ELF-1 (cell line): ENCODE measurements around the gene IQGAP1.
"Not testable (repeated sequence)": the region's sequence is repeated elsewhere in the genome, so short reads cannot be mapped to it uniquely, and the experiment has no call there.

ENCODE experiments used
- DNase-seq: peaks from one replicate; pipeline ENCODE4 v3.0.0-alpha.2; 2016; ENCODE audit warnings: low read depth, low spot score

The IQGAP1 gene

DNA sequence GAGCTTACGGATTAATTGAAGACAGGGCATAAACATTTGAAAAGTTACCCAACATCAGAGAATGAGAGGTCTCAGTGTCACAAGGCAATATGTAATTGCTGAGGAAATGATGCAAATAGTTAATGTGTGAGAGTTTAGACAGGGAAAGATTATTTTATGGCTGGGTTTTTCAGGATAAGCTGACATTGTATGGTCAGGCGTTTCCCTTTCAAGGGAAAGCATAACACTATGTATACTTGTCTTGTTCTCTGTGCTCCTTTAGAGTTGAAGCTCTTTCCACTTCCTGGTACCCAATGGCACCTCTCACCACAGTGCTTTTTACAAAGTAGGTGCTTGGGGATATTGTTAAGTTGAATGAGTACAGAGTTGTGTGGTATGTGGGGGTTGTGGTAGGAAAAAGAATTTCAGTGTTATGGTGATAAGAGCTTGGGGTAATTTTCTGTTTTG, 19.9 kb downstream of the IQGAP1 start:
- DNase-seq, result no peak

DNA sequence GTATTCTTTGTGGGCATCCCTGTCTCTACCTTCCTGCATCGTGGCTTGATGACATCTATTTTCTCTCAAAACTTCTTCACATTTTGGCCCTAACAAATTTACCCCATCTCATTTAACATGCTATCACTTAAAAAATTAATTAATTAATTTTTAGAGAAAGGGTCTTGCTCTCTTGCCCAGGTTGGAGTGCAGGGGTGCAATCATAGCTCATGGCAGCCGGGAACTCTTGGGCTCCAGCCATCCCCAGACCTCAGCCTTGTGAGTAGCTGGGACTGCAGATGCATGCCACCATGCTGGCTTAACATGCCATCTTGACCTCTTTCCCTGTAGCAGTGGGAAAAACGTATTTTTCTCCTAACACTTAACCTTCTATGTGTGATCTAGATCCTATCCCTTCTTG, 20.6 kb downstream of the IQGAP1 start:
- no peak for DNase-seq

DNA sequence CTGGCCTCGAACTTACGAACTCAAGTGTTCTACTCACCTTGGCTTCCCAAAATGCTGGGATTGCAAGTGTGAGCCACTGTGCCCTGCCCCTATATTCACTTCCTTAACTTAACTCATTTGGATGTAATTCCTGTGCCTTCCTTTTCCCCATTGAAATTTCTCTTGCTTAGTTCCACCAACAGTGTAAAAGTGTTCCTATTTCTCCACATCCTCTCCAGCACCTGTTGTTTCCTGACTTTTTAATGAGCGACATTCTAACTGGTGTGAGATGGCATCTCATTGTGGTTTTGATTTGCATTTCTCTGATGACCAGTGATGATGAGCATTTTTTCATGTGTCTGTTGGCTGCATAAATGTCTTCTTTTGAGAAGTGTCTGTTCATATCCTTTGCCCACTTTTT, 21.5 kb downstream of the IQGAP1 start:
- DNase-seq, result not testable (repeated sequence)

DNA sequence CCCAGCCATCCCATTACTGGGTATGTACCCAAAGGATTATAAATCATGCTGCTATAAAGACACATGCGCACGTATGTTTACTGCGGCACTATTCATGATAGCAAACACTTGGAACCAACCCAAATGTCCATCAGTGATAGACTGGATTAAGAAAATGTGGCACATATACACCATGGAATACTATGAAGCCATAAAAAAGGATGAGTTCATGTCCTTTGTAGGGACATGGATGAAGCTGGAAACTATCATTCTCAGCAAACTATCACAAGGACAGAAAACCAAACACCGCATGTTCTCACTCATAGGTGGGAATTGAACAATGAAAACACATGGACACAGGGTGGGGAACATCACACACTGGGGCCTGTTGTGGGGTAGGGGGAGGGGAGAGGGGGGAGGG, 22.3 kb downstream of the IQGAP1 start:
- not testable (repeated sequence) for DNase-seq

DNA sequence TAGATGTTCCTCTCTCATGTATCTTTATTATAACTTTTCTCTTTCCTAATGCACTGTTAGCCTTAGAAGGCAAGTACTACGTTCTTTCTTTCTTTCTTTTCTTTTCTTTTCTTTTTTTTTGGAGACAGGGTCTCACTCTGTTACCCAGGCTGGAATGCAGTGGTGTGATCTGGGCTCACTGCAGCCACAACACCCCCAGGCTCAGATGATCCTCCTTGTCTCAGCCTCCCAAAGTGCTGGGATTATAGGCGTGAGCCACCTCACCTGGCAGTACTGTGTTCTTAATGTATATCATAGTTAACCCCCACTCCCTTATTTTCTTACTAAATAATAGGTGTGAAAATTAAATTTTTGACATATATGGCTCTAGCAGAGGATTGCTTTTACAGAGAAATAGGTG, 23.1 kb downstream of the IQGAP1 start:
- DNase-seq, result peak; percentile 69

DNA sequence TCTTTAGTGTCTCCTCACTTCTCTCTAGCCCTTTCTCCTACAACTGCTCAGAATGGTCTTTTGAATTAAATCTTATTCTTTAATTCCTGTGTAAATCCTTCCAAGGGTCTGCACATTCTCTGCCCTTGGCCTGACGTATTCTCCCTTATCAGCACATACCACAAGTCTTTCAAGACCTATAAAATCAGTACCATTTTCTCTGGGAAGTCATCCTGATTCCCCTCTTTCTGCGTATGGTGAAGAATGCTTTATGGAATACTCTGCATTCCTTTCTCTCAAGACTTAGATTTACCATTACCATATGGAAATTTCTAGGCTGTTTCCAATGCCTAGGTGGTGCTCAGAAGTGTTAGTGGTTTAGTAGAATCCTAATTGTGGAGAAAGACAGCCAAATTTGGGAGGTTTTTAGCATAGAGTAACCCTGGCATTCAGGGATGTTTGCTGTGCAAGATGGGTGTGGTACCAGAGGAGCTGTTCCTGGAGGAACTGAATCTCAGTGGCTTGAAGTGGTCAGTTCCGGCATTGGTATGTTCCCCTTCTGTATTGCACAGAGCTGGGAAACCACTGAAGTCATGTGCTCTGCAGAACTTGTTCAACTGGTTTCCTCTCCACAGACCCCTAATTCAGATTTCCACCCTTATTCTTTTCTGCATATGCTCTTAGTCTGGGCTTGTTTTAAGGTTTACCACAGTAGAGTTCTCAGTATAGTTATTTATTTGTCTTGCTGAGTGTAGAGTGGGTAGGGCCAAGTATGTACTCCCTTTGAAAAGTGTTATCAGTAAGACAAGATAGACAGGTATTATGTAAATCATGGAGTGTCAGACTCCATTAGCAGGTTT, 24.5 kb downstream of the IQGAP1 start:
- peak; percentile 83 for DNase-seq

DNA sequence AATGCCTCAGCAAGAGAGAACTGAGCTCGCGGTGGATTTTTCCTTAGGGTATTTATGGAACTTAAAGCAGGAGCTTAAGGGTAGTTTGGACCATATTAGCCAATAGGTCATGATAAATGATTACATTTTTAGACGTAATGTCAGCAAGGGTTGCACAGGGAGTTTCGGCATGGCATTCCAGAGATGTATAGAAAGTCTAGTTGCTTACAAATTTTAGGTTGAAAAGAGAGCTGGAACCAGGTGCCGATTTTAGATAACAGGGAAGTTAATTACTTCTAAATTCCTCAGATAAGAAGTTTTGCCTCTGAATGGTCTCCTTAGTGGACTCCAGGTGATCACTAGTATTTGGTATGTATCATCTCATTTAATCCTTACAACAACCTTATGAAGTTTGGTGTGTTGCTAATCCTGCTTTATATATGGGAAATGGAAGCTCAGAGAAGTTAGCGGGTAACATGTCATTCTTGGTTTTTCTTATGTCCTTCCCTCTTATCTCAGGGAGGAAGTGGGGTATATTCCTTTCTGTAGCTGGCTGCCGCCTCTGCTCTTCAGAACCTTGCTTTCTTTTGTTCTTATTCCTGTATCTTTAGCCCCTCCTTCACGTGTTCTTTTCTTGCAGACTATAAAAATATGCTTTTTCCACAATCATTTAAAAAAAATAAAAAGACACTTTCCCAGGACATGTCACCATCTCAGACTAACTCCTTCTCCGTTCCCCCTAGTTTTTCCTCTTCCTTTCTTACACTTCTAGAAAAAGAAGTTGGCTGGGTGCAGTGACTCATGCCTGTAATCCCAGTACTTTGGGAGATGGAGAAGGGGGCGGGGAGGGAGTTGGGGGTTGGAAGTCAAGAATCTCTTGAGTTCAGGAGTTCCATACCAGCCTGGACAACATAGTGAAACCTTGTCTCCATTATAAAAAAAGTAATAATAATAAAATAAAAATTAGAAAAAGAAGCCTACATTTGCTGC, 25.7 kb downstream of the IQGAP1 start:
- peak; percentile 49 for DNase-seq

DNA sequence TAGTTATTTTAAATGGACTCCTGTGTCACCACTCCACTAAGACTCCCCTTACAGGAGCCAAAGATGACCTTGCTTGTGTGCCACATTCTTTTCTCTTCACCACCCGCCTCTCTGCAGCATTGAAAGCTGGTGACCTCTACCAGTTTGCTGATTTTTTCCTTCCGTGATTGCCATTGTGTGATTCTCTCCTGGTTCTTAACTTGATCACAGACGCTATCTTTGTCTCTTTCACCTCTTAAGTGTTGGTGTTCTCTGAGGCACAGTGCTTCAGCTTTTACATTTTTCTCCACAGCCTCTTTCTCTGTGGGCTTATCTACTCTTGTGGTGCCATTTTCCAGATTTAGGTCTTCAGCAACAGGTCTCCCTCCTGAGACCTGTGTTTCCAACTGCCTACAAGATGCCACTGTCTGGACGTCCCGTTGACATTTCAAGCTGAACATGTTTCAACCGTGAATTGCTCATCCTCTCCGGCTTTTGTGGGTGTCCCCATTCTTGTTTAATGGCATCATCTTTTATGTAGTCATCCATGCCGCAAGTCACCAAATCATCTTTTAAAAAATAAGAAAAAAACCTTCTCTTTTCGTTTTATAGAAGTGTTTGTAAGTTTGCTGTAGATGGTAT, 26.5 kb downstream of the IQGAP1 start:
- no peak for DNase-seq

DNA sequence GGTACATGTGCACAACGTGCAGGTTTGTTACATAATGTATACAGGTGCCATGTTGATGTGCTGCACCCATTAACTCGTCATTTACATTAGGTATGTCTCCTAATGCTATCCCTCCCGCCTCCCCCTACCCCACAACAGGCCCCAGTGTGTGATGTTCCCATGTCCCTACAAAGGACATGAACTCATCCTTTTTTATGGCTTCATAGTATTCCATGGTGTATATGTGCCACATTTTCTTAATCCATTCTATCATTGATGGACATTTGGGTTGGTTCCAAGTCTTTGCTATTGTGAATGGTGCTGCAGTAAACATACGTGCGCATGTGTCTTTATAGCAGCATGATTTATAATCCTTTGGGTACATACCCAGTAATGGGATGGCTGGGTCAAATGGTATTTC, 28.0 kb downstream of the IQGAP1 start:
- DNase-seq, result not testable (repeated sequence)

DNA sequence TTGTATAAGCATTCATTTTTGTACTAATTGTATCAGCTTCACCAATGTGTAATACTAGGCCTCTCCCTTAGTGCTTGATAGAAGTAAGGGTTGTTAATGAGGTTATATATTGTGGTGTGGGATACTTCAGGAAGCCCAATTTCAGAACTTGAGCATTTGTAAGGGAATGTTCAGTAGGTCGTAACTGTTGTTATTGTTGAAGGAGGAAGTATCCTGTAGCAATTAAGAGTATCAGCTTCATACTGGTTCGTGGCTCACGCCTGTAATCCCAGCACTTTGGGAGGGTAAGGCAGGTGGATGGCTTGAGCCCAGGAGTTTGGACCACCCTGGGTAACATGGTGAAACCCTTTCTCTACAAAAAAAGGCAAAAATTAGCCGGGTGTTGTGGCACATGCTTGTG, 30.6 kb downstream of the IQGAP1 start:
- no peak for DNase-seq

DNA sequence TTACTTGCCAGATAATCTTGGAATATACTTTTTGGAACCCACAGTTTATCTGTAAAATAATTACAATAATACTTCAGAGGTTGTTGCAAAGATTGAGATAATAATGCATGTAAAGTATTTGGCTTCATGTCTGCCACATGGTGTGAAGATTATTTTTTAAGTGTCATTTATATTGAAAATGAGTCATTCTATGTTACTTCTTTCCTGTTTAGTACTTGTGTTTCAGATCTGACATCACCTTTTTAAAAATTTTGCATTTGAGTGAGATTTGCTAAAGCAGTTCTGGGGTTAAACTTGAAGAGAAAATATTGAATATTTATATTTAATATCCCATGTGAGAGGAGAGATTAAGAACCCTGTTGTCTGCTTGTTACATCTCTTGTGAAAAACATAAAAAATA, 31.2 kb downstream of the IQGAP1 start:
- no peak for DNase-seq

DNA sequence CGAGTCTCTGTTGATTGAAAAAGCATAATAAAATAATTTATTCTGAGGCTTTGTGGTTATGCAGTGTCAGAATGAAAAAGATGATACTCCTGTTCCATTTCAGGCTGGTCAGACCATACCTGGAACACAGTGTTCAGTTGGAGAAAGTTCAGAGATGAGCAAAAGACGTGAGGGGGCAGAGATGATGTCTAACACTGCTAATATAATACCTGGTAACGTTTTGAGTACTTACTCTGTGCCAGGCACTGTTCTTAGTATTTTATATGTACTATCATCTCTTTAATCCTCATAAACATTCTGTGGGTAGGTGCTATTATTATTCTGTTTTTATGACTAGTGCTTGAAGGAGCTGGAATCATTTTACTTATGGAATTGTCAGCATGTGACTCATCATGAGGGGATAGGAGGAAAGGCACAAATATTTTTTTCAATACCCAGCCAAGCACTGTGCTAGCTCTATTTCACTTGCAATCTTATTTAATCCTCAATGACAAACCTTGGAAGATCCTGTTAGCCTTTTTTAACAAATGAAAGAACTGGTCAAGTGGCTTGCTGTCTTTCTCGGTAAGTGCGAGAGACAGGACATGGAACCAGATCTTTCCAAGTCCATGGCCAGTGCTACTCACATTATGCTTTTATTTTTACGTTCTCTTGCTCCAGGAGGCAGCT, 31.8 kb downstream of the IQGAP1 start:
- no peak for DNase-seq

DNA sequence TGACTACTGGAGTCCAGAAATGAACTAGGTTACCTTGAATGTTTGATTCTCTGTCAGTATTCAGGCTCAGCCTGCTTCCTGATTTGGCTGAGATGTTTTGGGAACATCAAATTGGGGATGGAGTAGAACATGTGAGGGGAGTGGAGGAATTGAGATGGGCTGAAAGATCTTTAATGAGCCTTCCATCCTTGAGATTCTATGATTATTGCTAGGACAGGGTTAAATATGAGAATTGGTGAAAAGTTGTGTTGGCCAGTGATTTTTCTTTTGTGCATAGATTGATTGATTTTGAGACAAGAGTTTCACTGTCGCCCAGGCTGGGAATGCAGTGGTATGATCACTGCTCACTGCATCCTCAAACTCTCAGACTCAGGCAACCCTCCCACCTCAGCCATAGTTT, 32.4 kb downstream of the IQGAP1 start:
- DNase-seq, result no peak

DNA sequence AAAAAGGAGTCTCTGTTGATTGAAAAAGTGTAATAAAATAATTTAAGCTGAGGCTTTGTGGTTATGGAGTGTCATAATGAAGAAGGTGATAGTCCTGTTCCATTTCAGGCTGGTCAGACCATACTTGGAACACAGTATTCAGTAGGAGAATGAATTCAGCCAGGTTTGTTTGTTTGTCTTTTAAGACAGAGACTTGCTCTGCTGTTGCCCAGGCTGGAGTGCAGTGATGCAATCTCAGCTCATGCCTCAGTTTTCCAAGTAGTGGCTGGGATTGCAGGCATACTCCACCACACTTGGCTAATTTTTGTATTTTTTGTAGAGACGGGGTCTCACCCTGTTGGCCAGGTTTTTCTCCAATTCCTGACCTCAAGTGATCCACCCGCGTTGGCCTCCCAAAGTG, 33.5 kb downstream of the IQGAP1 start:
- DNase-seq, result no peak

DNA sequence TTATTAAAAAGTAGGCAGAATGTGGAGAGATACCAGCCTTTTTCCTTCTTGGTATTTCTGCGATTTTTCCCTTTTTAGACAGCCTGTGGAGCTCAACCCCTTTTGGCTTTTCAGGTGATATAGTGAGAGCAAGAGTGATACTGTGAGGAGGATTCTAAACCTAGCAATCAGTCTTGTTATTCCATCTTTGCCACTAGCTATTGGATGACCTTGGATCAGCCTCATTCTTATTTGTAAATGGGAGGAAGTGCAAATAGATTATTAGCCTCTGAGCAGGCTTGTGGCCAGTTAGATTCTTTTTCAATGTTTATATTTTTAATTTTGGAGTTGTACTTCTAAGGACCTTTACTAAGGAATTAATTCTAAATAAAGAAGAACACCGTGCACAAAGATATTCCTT, 34.0 kb downstream of the IQGAP1 start:
- DNase-seq, result no peak

DNA sequence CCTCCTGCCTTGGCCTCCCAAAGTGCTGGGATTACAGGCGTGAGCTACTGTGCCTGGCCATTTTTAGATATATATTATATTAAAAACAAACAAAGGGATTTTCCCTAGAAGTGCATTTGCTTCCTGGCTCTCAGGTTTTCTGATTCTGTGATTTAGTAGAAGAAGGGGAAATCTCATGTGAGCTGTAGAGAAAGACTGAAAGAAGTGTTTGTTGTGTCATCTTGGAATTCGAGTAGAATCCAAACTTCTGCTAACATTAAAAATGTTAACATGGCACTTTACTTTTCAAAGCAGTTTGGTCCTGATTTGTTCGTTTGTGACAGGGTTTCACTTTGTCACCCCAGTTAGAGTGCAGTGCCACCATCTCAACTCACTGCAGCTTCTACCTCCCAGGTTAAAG, 34.9 kb downstream of the IQGAP1 start:
- DNase-seq, result no peak

DNA sequence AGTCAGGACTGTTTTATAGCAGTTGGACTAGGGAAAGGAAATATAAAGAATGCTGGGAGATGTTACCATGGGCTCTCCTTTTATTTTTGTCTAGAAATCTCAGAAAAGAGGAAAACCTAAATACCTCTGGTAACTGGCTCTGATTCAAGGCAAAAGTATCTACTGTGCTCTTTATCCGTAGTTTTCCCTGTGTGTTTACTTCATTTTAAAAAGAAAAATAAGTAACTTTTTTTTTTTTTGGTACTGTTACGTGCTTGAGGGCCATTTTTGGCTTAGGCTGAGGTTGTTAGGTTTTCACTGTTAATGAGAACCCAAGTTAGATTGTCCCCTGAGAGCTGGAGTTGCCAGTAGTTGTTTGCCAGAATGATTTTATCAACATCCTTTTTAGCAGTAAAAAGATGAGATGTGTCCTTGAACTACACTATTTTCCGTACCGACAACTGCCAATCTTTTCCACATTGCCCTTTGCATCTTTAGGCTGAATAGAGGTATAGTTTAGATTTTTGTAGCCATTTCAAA, 35.8 kb downstream of the IQGAP1 start:
- no peak for DNase-seq

DNA sequence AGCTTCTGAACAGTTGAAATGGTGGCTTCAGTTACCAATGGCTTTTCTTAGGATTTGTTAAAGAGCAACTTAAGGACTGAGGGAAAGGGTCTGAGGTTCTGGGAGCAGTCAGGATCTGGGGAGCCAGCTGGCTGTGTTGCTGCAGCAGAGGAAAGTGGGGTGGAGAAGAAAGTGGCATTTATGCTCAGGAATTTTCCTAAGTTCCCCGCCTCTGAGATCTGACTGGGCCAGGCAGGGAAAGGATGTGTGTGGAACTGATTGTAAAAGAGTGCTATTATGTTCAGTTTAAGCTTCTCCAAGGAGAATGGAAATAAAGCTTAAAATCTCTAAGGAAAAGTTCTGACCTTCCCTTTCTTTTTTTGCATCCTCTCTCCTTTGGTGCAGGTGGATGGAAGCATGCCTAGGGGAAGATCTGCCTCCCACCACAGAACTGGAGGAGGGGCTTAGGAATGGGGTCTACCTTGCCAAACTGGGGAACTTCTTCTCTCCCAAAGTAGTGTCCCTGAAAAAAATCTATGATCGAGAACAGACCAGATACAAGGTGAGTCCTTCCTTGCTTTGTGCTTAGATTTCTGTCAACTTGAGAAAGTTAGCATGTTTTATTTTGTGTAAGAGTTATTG, 37.8 kb downstream of the IQGAP1 start:
- DNase-seq, result no peak

DNA sequence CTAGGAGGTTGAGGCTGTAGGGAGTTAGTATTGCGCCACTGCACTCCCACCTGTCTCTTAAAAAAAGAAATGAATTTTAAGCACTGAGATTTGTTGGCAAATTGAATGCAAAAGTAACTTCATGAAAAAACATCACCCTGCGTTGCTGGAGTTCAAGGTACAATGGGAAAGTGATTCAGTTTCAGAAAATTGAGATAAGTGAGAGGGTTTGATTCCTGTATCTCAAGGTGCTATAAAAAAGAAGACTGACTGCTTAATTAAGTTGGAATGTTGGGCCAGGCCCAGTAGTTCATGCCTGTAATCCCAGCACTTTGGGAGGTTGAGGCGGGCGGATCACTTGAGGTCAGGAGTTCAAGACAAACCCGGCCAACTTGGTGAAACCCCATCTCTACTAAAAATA, 39.1 kb downstream of the IQGAP1 start:
- DNase-seq, result no peak

DNA sequence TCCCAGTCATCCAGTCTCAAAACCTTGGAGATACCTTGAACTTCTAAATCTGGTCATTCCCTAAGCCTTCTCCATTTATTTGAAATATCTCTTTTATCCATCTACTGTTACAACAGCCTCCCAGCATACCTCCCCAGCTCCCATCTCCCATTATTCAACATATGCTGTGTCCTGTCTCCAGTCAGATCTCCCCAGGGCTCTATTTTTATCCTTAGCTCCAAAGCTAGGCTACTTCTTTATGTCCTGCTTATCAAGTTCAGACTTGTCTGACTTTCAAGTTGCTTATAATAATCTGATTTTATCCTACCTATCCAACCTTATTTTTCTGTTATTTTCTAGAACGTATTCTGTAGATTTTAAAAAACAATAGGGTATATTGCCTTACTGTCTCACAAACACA, 44.2 kb downstream of the IQGAP1 start:
- DNase-seq, result no peak
